HG03045 (cell line): ENCODE data around the gene SIGLEC7.

Experiments
- ATAC-seq: cut with Tn5 transposase; IDR thresholded peaks from one replicate; pipeline ENCODE4 v1.9.1; 2021; ENCODE audit warnings: mild to moderate bottlenecking, moderate library complexity; ENCODE audit not compliant: unreplicated experiment

Gene SIGLEC7

DNA sequence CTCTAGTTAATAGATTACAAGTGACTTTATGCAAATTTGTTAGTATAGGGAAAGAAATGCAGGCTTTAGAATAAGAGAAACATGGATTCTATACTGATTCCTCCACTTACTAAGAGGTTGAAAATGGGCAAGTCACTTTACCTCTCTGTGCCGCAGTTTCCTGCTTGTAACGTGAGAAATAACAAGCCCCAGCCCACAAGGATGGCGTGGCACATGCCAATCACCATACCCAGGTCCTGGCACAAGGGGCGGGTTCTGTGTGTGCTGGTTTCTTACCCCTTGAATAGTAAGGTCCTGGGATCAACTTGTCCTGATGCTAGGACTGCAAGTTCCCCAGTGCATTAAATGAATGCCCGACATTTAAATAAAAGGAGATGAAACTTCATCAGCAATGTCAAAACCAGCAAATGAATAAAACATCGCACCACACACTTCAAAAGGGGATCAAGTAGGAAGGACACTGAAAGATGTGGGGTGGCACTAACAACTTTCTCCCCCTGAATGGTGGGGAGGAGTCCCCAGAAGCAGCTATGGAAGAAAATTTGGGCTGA lies 25.3 kb upstream of the SIGLEC7 start:
- no peak for ATAC-seq

DNA sequence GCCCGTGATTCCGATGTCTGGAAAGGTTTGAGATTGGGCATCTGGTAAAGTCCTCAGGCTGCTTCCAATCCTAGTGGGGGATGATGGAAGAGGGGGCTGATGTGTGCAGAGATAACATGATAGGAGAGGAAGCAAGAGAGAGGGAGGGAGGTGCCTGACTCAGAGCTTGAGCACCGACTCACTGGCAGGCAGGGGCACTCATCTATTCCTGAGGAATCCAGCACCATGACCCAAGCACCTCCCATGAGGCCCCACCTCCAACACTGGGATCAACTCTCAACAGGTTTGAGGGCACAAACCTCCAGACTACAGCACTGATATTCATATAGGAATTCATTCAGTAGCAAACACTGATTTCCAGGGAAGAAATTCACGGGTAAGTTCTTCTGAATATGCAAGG lies 23.0 kb upstream of the SIGLEC7 start:
- no peak for ATAC-seq

DNA sequence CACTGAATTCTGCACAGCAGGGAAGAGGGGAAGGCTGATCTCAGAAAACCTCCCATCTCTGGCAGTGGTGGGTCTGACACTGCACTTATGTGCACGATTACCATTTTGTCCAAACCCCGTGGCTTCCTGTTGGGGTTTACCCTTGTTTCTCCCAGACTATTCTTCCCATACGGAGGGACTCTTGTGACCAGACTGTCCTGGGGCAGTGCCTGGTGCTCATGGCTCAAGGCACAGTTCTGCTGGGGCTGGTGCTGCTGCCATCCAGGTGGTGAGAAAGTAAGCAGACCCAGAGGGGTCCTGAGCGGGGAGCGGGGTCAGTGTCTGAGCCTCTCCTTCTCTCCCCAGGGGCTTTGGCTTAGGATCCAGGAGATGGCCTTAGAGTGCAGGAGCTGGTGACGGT lies 22.5 kb upstream of the SIGLEC7 start:
- no peak for ATAC-seq

DNA sequence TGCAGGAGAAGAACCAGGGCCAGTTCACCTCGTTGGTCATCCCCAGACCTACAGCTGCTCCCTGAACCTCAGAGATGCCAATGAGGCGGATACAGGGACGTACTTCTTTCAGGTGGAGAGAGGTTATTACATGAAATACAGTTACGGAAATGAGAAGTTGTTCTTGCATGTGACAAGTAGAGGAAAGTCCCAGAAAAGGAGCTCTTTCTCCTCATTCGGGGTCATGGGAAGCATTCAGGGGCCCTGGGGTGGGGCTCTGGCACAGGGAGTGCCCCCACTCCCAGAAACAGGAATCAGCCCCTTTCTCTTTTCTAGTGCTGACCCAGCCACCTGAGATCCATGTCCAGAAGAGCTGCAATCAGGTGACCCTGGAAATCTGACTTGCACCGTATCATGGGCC lies 21.9 kb upstream of the SIGLEC7 start:
- ATAC-seq, result no peak

DNA sequence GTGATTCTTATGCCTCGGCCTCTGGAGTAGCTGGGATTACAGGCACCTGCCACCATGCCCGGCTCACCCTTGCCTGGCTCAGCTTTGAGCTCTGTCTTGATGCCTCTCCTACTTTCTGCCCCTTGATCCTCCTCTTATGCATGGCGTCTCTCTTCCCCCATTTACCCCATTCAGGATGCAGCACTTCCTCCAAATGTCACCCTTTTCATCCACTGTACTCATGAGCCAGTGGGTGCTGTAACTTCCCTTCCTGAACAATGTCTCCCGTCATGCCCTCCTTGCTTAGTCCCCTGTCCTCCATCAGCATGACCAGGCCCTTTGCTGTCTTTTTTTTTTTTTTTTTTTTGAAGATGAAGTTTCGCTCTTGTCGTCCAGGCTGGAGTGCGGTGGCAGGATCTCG lies 20.8 kb upstream of the SIGLEC7 start:
- ATAC-seq, result no peak

DNA sequence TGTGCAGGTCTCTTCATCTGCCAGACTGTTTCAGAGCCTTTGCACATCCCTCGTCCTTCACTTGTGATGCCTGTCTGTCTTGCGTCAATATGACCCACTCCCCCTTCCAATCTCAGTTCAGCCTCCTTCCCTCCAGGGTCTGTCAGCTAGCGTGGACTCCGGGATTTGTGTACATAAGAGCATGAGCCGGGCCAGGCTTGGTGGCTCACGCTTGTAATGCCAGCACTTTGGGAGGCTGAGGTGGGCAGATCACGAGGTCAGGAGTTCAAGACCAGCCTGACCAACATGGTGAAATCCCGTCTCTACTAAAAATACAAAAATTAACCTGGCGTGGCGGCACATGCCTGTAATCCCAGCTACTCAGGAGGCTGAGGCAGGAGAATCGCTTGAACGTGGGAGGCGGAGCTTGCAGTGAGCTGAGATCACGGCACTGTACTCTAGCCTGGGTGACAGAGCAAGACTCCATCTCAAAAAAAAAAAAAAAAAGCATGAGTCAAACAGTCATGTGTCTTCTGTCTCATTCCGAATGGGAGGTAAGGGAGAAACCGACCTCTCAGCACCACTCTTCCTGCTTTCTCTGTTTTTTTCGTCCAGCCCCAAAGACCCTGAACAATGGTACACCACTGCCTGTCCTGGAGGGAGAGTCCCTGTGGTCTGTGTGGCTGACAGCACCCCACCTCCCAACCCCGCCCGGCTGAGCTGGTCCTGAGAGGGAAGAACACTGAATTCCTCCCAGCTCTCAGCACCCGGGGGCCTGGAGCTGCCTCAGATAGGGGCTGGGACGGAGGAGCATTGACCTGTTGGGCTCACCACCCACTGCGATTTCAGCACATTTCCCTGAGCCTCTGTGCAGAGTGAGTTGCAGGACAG lies 19.8 kb upstream of the SIGLEC7 start:
- ATAC-seq, result no peak

DNA sequence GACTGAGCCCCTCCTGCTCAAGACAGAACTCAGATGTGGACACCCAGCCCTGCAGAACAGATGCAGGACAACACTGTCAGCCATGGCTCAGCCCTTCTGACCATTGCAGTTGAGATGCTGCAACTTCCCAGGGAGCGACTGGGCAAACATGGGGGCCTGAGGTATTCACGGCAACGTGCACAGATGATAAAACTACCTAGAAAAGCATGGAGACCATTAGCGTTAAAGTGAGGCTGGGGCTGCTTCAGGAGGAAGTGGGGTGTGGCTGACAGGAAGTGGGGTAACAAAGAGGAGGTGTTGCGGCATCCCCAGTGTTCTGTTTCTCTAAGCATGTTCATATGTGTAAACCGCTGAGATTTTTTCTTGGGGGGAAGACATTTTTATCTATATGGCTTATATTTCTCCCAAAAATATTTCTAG lies 18.7 kb upstream of the SIGLEC7 start:
- ATAC-seq, result no peak

DNA sequence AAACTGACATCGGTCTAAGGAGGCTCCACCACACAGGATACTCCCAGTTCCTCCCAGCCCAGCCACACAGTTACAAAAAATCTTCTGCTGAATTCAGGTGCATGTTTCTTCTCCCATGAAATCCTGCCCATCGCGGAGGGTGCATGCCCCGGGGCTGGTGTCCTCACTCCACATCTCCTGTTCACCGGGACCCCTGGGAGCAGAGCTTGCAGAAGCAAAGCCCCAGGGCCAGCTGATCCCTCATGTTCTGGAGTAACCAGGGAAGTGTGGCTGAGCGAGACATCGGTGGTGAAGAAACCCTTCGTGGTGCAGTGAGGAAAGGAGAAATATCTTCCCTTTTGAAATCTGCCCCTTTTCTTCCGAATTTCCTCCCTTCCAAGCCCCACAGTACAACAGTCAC lies 18.3 kb upstream of the SIGLEC7 start:
- no peak for ATAC-seq

DNA sequence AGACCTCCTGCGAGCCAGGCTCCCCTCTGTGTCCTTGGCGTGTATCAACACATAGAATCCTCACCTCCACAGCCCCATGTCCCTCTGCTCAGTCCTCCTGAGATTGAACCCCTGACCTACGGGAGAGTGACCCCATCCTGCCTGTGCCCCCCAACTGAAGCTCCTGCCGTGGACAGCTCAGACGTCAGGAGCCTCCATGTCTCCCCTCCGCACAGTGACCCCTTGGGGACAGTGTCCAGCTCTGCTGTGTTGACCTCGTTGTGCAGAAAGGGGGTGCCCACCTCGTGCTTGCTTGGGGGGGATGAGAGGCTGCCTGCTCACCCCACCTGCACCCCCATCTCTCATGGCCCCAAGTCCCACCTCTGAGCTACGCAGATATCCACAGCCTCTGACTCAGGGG lies 17.9 kb upstream of the SIGLEC7 start:
- ATAC-seq, result no peak

DNA sequence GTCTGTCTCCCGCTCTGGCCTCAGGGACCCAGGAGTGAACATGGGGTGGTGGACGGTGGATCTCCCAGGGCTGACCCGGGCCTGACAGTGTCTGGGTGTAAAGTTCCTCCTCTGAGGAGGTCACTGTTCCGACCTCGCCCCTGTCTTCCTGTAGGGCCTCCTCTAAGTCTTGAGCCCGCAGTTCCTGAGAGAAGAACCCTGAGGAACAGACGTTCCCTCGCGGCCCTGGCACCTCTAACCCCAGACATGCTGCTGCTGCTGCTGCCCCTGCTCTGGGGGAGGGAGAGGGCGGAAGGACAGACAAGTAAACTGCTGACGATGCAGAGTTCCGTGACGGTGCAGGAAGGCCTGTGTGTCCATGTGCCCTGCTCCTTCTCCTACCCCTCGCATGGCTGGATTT lies 17.4 kb upstream of the SIGLEC7 start, which contains the start of gene SIGLEC9:
TSS of gene SIGLEC9 (plus strand) at position 178 of the 400 bp plus-strand sequence. CDS start at position 247, 69 bp downstream.
- ATAC-seq, result no peak

DNA sequence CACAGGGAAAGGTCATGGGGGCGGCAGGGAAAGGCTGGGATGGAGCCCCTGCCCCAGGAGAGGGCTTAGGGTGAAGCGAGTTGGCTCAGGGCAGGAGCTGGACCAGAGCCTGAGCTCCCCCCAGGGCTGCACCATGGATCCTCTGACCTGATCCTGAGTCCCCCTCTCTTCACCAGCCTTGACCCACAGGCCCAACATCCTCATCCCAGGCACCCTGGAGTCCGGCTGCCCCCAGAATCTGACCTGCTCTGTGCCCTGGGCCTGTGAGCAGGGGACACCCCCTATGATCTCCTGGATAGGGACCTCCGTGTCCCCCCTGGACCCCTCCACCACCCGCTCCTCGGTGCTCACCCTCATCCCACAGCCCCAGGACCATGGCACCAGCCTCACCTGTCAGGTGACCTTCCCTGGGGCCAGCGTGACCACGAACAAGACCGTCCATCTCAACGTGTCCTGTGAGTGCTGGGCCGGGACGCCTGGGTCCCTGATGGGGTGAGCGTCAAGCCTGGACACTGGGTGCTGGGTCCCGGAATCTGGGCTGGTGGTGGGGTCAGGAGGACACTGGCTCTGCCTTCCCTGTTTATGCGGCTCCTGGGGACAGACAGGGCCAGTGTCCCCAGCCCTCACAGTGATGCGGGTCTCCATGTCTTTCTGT lies 16.6 kb upstream of the SIGLEC7 start:
- no peak for ATAC-seq

DNA sequence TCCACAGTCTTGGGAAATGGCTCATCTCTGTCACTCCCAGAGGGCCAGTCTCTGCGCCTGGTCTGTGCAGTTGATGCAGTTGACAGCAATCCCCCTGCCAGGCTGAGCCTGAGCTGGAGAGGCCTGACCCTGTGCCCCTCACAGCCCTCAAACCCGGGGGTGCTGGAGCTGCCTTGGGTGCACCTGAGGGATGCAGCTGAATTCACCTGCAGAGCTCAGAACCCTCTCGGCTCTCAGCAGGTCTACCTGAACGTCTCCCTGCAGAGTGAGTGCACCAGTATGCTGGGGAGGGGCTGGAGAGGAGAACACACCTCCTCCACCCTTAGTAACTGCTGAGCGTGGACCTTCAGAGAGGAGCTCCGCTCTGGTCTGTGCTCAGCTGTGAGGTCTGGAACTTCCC lies 15.1 kb upstream of the SIGLEC7 start:
- no peak for ATAC-seq

DNA sequence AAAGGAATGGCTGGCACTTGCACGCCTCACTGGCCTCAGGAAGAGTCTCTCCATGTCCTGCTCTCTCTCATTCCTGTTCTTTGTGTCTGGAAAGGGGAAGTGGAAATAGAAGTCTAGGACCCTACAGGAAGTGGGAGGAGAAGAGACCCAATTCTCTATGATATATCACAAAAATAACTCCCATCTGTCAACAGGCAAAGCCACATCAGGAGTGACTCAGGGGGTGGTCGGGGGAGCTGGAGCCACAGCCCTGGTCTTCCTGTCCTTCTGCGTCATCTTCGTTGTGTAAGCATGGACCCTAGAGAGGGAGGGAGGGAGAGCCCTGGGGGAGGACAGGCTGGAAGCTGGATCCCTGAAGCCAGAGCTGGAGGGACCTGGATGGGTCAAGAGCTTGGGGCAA lies 14.3 kb upstream of the SIGLEC7 start:
- no peak for ATAC-seq

DNA sequence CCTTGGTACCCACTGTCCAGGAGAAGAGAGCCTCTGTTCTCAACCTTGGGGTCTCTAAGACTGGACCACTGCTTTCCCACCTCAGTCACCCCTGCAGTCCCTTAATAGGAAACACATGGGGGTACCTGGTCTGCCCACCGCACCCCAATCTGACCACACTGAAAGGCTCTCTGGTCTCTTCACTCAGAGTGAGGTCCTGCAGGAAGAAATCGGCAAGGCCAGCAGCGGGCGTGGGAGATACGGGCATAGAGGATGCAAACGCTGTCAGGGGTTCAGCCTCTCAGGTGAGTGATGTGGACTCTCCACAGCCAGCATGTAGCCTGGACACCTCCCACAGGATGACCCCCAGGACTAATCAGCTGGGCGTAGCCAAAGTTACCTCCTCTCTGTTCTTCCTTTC lies 13.9 kb upstream of the SIGLEC7 start:
- no peak for ATAC-seq

DNA sequence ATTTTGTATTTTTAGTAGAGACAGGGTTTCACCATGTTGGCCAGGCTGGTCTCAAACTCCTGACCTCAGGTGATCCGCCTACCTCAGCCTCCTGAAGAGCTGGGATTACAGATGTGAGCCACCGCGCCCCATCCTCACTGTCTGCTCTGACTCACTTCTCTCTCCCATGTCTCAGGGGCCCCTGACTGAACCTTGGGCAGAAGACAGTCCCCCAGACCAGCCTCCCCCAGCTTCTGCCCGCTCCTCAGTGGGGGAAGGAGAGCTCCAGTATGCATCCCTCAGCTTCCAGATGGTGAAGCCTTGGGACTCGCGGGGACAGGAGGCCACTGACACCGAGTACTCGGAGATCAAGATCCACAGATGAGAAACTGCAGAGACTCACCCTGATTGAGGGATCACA lies 12.4 kb upstream of the SIGLEC7 start:
- no peak for ATAC-seq

DNA sequence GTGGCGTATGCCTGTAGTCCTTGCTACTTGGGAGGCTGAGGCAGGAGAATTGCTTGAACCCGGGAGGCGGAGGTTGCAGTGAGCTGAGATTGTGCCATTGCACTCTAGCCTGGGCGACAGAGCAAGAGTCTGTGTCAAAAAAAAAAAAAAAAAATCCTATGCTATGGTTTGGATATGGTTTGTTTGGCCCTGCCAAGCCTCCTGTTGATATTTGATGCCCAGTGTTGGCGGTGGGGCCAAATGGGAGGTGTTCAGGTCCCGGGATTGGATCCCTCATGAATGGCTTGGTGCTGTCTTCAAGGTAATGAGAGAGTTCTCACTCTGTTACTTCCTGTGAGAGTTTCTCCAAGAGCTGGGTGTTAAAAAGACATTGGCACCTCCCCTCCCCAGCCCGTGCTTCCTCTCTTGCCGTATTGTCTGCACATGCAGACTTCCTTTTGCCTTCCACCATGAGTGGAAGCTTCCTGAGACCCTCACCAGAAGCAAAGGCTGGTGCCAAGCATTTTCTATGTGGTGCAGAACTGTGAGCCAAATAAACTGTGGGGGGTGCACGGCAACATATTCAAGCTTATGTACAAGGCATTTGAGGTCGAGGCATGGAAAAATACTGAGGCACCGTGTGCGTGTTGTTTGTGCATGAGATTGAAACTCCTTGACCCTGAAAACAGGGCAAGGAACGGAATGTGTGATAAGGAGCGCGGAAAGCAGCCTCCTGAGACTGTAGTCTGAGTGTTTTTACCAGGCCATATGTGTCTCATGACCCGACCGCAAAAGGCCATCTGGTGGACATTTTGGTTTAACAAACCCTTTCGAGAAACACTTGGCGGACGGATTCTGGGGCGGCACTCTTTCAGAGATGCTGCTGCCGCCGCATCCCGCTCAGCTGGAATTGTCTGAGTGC lies 10.1 kb upstream of the SIGLEC7 start:
- no peak for ATAC-seq

DNA sequence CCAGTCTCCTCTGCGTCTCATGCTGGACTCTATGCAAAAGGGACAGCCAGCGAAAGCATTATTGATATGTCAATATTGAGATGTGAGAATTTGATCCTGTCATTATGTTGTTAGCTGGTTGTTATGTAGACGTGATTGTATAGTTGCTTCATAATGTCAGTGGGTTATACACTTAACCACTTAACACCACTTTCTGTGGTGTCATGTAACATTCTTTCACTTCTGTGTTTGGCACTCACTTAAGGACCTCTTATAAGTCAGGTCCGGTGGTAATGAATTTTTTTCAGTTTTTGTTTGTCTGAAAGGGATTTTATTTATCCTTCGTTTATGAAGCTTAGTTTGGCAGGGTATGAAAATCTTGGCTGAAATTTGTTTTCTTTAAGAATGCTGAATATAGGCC lies 7.1 kb upstream of the SIGLEC7 start:
- ATAC-seq, result no peak

DNA sequence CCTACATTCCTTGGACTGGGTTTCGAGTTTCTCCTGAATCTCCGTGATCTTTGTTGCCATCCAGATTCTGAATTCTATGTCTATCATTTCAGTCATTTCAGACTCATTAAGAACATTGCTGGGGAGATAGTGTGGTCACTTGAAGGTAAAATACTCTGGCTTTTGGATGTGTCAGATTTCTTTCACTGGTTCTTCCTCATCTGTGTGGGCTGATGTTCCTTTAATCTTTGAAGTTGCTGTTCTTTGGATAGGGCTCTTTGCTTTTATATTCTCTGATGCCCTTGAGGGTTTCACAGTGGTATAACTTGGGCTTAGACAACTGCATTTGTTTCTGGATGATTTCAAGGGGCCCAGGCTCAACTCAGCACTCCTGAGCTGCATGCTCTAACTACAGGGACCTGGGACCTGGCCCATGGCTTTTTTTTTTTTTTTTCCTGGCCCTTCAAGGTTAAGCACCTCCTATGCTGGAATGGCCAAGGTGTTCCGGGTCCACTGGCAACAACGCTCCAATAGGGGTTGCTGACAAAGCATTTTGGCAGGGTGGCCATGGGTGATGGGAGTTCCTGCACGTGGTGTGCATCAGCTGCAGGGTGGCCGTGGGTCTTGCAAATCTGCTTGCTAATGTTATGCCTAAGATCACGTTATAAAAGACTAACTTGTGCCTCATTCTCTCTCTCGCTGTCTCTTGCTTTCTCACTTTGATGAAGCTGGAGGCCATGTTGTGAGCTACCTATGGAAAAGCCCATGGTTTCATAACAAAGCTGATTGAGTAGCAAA lies 5.9 kb upstream of the SIGLEC7 start:
- no peak for ATAC-seq

DNA sequence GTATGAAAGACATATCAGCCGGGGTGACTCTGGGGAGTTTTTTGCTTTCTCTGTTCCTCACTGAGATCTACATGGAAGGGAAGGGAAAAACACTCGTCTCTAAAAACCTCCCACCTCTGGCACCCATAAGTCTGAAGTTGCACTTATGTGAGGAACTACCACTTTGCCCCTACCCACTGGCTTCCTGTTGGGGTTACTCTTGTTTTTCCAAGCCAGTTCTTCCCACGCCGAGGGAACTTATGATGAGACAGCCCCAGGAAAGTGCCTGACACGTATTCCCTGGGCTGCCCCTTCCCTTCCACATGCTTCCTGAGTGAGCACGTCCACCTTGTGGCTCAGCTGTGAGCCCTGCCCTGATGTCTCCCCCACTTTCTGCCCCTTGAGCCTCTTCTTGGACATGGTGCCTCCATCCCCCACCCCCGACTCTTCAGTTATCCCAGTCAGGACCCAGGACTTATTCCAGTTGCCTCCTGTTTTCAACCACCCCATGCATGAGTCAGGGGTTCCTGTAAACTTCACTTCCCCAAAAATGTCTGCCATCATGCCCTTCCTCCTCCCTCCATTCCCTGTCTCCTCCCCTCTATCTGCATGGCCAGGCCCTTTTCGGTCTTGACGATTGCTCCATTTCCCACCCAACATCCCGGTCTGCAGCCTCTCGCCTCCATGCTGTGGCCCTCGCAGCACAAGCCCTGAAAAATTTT lies 5.1 kb upstream of the SIGLEC7 start:
- ATAC-seq, result no peak
